ENCODE measurements around the gene CNN2. TPM values are rescaled to one million over a fixed set of nuclear protein-coding genes. Genes with fewer than 3 reads are reported as not detected.

The CNN2 gene
- total and polyA plus RNA-seq, 8 donors, result 20.4 to 73.8 (median 53.5) TPM

- DNase-seq, result peak in 3 of 6 donors; percentile 42 to 82 (median 59)
- no peak overlapping the region for H3K27ac ChIP-seq
- no peaks in the 10 kb centered on the region for H3K27me3 ChIP-seq
- no peak overlapping the region for H3K4me3 ChIP-seq
- WGBS, 2 donors, result 88 to 90% methylated on average over 86 to 92 of the region's 92 CpGs
- FAIRE-seq, result no peak
- TF ChIP-seq, protein P1, sequence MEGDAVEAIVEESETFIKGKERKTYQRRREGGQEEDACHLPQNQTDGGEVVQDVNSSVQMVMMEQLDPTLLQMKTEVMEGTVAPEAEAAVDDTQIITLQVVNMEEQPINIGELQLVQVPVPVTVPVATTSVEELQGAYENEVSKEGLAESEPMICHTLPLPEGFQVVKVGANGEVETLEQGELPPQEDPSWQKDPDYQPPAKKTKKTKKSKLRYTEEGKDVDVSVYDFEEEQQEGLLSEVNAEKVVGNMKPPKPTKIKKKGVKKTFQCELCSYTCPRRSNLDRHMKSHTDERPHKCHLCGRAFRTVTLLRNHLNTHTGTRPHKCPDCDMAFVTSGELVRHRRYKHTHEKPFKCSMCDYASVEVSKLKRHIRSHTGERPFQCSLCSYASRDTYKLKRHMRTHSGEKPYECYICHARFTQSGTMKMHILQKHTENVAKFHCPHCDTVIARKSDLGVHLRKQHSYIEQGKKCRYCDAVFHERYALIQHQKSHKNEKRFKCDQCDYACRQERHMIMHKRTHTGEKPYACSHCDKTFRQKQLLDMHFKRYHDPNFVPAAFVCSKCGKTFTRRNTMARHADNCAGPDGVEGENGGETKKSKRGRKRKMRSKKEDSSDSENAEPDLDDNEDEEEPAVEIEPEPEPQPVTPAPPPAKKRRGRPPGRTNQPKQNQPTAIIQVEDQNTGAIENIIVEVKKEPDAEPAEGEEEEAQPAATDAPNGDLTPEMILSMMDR (IDR thresholded peaks at IDR 0.05), result no peak
- intact Hi-C loops (cut with DNase I), result no loop called here
- peaks cover 0 to 49% (median 21%) of the 10 kb centered on the region in 3 donors for H3K36me3 ChIP-seq
- no peaks in the 10 kb centered on the region for H3K9me3 ChIP-seq
- ATAC-seq, result peak in 2 of 4 donors; percentile 2 to 17
- no peaks in the 10 kb centered on the region for H3K4me1 ChIP-seq
These were observed 17.1 kb upstream of the CNN2 start for GRCh38 chr19:1009041-1009980.

DNA sequence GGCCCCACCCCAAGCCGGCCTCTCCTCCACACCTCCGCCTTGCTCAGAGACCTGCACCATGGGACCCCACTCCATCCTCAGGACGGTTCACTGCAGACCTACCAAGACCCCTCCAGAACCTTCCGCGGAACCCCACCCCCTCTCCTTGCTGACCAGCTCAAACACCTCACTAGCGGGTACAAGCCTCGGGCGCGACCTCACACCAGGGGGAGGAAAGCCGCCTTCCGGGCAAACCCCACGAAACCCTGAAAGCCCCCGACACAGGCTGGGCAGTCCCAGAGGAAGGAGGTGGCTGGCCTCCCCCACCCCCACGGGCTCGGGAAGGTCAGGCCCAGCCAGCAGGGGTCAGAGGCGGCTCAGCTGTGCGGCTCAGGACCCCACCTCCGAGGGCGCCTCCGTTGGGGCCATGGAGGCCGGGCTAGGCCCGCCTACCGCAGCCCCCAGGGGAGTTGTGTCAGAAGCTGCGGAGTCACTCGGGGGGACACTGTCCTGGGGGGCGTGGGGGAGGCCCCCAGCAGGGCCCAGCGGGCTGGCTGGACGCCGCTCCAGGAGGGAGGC is 16.3 kb upstream of the CNN2 start:
- no peak for FAIRE-seq
- TF ChIP-seq, protein P1 (IDR thresholded peaks at IDR 0.05), result no peak
- no peaks in the 10 kb centered on the region for H3K4me1 ChIP-seq
- H3K27me3 ChIP-seq, result no peaks in the 10 kb centered on the region
- H3K27ac ChIP-seq, result no peak overlapping the region
- intact Hi-C loops (cut with DNase I), result no loop called here
- peaks cover 0 to 49% (median 21%) of the 10 kb centered on the region in 3 donors for H3K36me3 ChIP-seq
- DNase-seq, result peak in 3 of 6 donors; percentile 42 to 77 (median 56)
- H3K4me3 ChIP-seq, result no peak overlapping the region
- no peaks in the 10 kb centered on the region for H3K9me3 ChIP-seq
- ATAC-seq, result no peak
- 88 to 91% methylated on average over 28 to 29 of the region's 29 CpGs for WGBS, 2 donors

- intact Hi-C loops (cut with DNase I), result no loop called here
- H3K9me3 ChIP-seq, result no peaks in the 10 kb centered on the region
- no peak overlapping the region for H3K4me3 ChIP-seq
- H3K27ac ChIP-seq, result no peak overlapping the region
- H3K36me3 ChIP-seq, result peaks cover 0 to 49% (median 21%) of the 10 kb centered on the region in 3 donors
- WGBS, 2 donors, result 93 to 94% methylated on average over 49 to 56 of the region's 56 CpGs
- ATAC-seq (no peak), FAIRE-seq (no peak), DNase-seq (peak in 3 of 6 donors; percentile 48 to 78 (median 56))
- TF ChIP-seq, protein P1 (IDR thresholded peaks at IDR 0.05), result no peak
- peaks cover 0 to 1% (median 0%) of the 10 kb centered on the region in 3 donors for H3K4me1 ChIP-seq
- H3K27me3 ChIP-seq, result no peaks in the 10 kb centered on the region
These were observed 15.6 kb upstream of the CNN2 start for GRCh38 chr19:1010586-1011510.

- FAIRE-seq (no peak), DNase-seq (peak in 2 of 6 donors; percentile 31 to 64), ATAC-seq (no peak)
- Histone ChIP-seq H3K27ac (no peak overlapping the region), H3K9me3 (no peaks in the 10 kb centered on the region), H3K4me1 (peaks cover 9 to 10% (median 10%) of the 10 kb centered on the region in 3 donors), H3K27me3 (no peaks in the 10 kb centered on the region), H3K4me3 (no peak overlapping the region), H3K36me3 (peaks cover 0 to 49% (median 21%) of the 10 kb centered on the region in 3 donors)
- TF ChIP-seq, protein P1 (IDR thresholded peaks at IDR 0.05), result no peak
- 96 to 97% methylated on average over 36 of the region's 36 CpGs for WGBS, 2 donors
- intact Hi-C loops (cut with DNase I), result no loop called here
These were observed 14.5 kb upstream of the CNN2 start for GRCh38 chr19:1011831-1012333.

Data from pancreas (tissue), 10 donors.